ENCODE results near the gene CSF2RB. TPM values are rescaled to one million over a fixed set of nuclear protein-coding genes. Genes with fewer than 3 reads are reported as not detected.

The CSF2RB gene
- polyA plus RNA-seq, 2 of the 4 experiments (the other 2 are of a cell fraction): not detected

- Histone ChIP-seq H3K9me3 (no peaks in the 10 kb centered on the region; the same call in 2 of the 3 replicates), H3K4me2 (no peak overlapping the region), H3K4me3 (no peak overlapping the region), H3K27ac (no peak overlapping the region), H3K4me1 (no peaks in the 10 kb centered on the region)
- ATAC-seq: no peak
- WGBS (ENCODE audit: missing lambda C conversion rate): 29% methylated on average over 6 of the region's 6 CpGs
- CTCF ChIA-PET: no interaction called here
- TF ChIP-seq RCOR1 (IDR thresholded peaks at IDR 0.05; ENCODE audit: low read depth, low read length): no peak
- no peak for TF ChIP-seq CEBPB (IDR thresholded peaks at IDR 0.05)
- TF ChIP-seq MAZ (IDR thresholded peaks at IDR 0.05; ENCODE audit: borderline replicate concordance, low read depth, low read length): no peak
- TF ChIP-seq ZSCAN20 (CRISPR knock-in tag; IDR thresholded peaks at IDR 0.05): no peak
- TF ChIP-seq KDM1A (IDR thresholded peaks at IDR 0.05; ENCODE audit: low read depth): no peak
- no peak for TF ChIP-seq MYC (IDR thresholded peaks at IDR 0.05; ENCODE audit: borderline replicate concordance, low read length)
- no peak for TF ChIP-seq KDM5A (IDR thresholded peaks at IDR 0.05)
- TF ChIP-seq ESRRA (IDR thresholded peaks at IDR 0.05; ENCODE audit: borderline replicate concordance, low read length): no peak
- TF ChIP-seq ELK1 (IDR thresholded peaks at IDR 0.05; ENCODE audit: low read depth, low read length): no peak
- TF ChIP-seq HOXB5 (CRISPR knock-in tag; IDR thresholded peaks at IDR 0.05): no peak
- no peak for TF ChIP-seq ZNF302 (CRISPR knock-in tag; IDR thresholded peaks at IDR 0.05)
- no peak for TF ChIP-seq TFCP2L1 (CRISPR knock-in tag; IDR thresholded peaks at IDR 0.05)
- TF ChIP-seq FOXS1 (CRISPR knock-in tag; IDR thresholded peaks at IDR 0.05): no peak
- no peak for TF ChIP-seq HOXA7 (CRISPR knock-in tag; IDR thresholded peaks at IDR 0.05)
- TF ChIP-seq CBX8 (IDR thresholded peaks at IDR 0.05): no peak
- no peak for TF ChIP-seq E2F6 (IDR thresholded peaks at IDR 0.05; ENCODE audit: borderline replicate concordance, low read depth)
- no peak for TF ChIP-seq PHF8 (IDR thresholded peaks at IDR 0.05; ENCODE audit: borderline replicate concordance, low read depth)
- no peak for TF ChIP-seq RAD21 (conservative IDR thresholded peaks at IDR 0.05 in 1 of 2, IDR thresholded peaks at IDR 0.05 in 1 of 2)
- no peak for TF ChIP-seq SREBF2 (IDR thresholded peaks at IDR 0.05)
- DNase-seq (ENCODE audit: low read depth in 1 of 2, low spot score in 1 of 2): no peak
- FAIRE-seq: no peak
- POLR2A ChIA-PET: no interaction called here
Measured at GRCh38 chr22:36904260-36904880, 9.1 kb upstream of the CSF2RB start.

GRCh38 chr22:36907253-36908195 is 5.9 kb upstream of the CSF2RB start:
- ChIA-PET CTCF (interaction anchor here (2.0 to 2.2 kb wide), 2 partner anchors 13 to 52 kb away, joined by 5 read pairs; no protein-coding TSS in a partner anchor), POLR2A (interaction anchor here (0.7 kb wide), 1 partner anchor 24 kb away, joined by 4 read pairs; no protein-coding TSS in a partner anchor)
- no peak overlapping the region for H3K27ac ChIP-seq
- H3K4me2 ChIP-seq: no peak overlapping the region
- DNase-seq (ENCODE audit: low read depth in 1 of 2, low spot score in 1 of 2) (no peak), ATAC-seq (no peak), FAIRE-seq (no peak)
- no peak overlapping the region for H3K4me3 ChIP-seq
- 31% methylated on average over 7 of the region's 7 CpGs for WGBS (ENCODE audit: missing lambda C conversion rate)
- no peaks in the 10 kb centered on the region for H3K4me1 ChIP-seq
- no peak for TF ChIP-seq SMC3 (IDR thresholded peaks at IDR 0.05)
- TF ChIP-seq CBX2 (IDR thresholded peaks at IDR 0.05; ENCODE audit: borderline replicate concordance, low read depth): no peak
- TF ChIP-seq KDM1A (IDR thresholded peaks at IDR 0.05; ENCODE audit: low read depth): no peak
- TF ChIP-seq TFCP2L1 (CRISPR knock-in tag; IDR thresholded peaks at IDR 0.05): no peak
- no peak for TF ChIP-seq EP300 (IDR thresholded peaks at IDR 0.05)
- TF ChIP-seq PBX3 (IDR thresholded peaks at IDR 0.05): no peak
- H3K9me3 ChIP-seq: no peaks in the 10 kb centered on the region; the same call in 2 of the 3 replicates
